GM12878 (cell line): Measurements from ENCODE around the gene TMEM26. TPM values are rescaled to one million over a fixed set of nuclear protein-coding genes. Genes with fewer than 3 reads are reported as not detected.

Experiments
- ATAC-seq: fragments of 200-7000 bp; cut with Tn5 transposase; 3 replicates; pipeline ENCODE4 v1.9.1; 2020; ENCODE audit warnings: mild to moderate bottlenecking, moderate library complexity
- BruUV-seq: library from RNA; stranded (reverse); fragments of 400-500 nt; replicated peaks from 2 replicates; lab custom pipeline; 2021; lab: Mats Ljungman, UMichigan
- CTCF ChIA-PET: fragments of 300-600 bp; sonication (Branson Sonifier 250); formaldehyde crosslinking; extraction: SDS; loops from one replicate; lab custom pipeline; 2021; ENCODE audit warnings: inconsistent platforms; lab: Yijun Ruan, JAX
- POLR2A ChIA-PET: fragments of 350-600 bp; formaldehyde crosslinking; extraction: SDS; loops from one replicate; lab custom pipeline; 2021; ENCODE audit warnings: inconsistent platforms; lab: Charles Lee
- RAD21 ChIA-PET: fragments of 300-600 bp; sonication (Branson Sonifier 250); formaldehyde crosslinking; loops from one replicate; lab custom pipeline; 2023; ENCODE audit warnings: antibody characterized with exemption; ENCODE audit not compliant: unreplicated experiment; lab: Charles Lee
- SMC1A ChIA-PET: fragments of 300-600 bp; sonication (Branson Sonifier 250); formaldehyde crosslinking; loops from one replicate; lab custom pipeline; 2023; ENCODE audit not compliant: unreplicated experiment, uncharacterized antibody; lab: Charles Lee
- DNase-seq: peaks from one replicate; pipeline ENCODE4 v3.0.0-alpha.2; 2011; ENCODE audit warnings: low read depth, low spot score
- FAIRE-seq: peaks from 3 replicates; lab custom pipeline; 2011; peaks lifted over from hg19 to GRCh38; lab: Jason Lieb, UNC
- H2AFZ ChIP-seq: 2 replicates; pipeline ENCODE4 v1.6.0; 2011; ENCODE audit warnings: low read depth, low read length, control low read depth; ENCODE audit not compliant: control insufficient read depth
- H3K27ac ChIP-seq: 2 replicates; pipeline ENCODE4 v1.5.1; 2011; ENCODE audit warnings: control low read depth; ENCODE audit not compliant: control insufficient read depth, insufficient read depth
- H3K27me3 ChIP-seq, 2 experiments: replicated peaks in 1 of 2; 2 replicates each; pipeline versions ENCODE4 v1.6.0 to v1.6.1; 2011; ENCODE audit warnings: low read length in 1 of 2; ENCODE audit not compliant: control insufficient read depth in 2 of 2, insufficient read depth in 2 of 2
- H3K36me3 ChIP-seq, 2 experiments: 2 replicates each; pipeline ENCODE4 v1.5.1; 2011; ENCODE audit warnings: low read length in 1 of 2; ENCODE audit not compliant: control insufficient read depth in 2 of 2, insufficient read depth in 2 of 2
- H3K4me1 ChIP-seq: 2 replicates; pipeline ENCODE4 v1.6.1; 2011; ENCODE audit warnings: mild to moderate bottlenecking, low read length, moderate library complexity, mixed read lengths; ENCODE audit not compliant: control insufficient read depth, insufficient read depth
- H3K4me2 ChIP-seq: 2 replicates; pipeline ENCODE4 v1.6.0; 2011; ENCODE audit warnings: control low read depth; ENCODE audit not compliant: control insufficient read depth, insufficient read depth
- H3K4me3 ChIP-seq: fragments of 200-600 bp; sonication (generic); 2 replicates; pipeline ENCODE4 v1.5.1; 2016
- H3K79me2 ChIP-seq: 2 replicates; pipeline ENCODE4 v1.6.0; 2011; ENCODE audit warnings: low read length; ENCODE audit not compliant: control insufficient read depth, insufficient read depth
- H3K9ac ChIP-seq: 2 replicates; pipeline ENCODE4 v1.8.0; 2011; ENCODE audit warnings: low read length, control low read depth, mixed read lengths; ENCODE audit not compliant: control insufficient read depth, insufficient read depth
- H3K9me3 ChIP-seq: replicated peaks from 3 replicates; pipeline ENCODE4 v1.5.1; 2011; ENCODE audit warnings: mild to moderate bottlenecking, low read length; ENCODE audit not compliant: control insufficient read depth, insufficient read depth
- H4K20me1 ChIP-seq: 2 replicates; pipeline ENCODE4 v1.6.0; 2011; ENCODE audit not compliant: control insufficient read depth, insufficient read depth
- BCL11A ChIP-seq: IDR thresholded peaks from 2 replicates; pipeline ENCODE4 v1.6.1; 2011; ENCODE audit warnings: low read depth, low read length
- CHD4 ChIP-seq: fragments of 200-600 bp; sonication (generic); IDR thresholded peaks from 2 replicates; pipeline ENCODE4 v1.6.1; 2016; ENCODE audit warnings: mild to moderate bottlenecking
- EED ChIP-seq: sonication (generic); IDR thresholded peaks from 2 replicates; pipeline ENCODE4 v1.6.1; 2016; ENCODE audit warnings: antibody characterized with exemption, low read depth
- RUNX3 ChIP-seq: IDR thresholded peaks from 2 replicates; pipeline ENCODE4 v1.6.1; 2012; ENCODE audit warnings: low read length, inconsistent platforms
- SMAD5 ChIP-seq: IDR thresholded peaks from 2 replicates; pipeline ENCODE4 v1.6.1; 2016; ENCODE audit warnings: antibody characterized with exemption, low read depth
- SREBF1 ChIP-seq: IDR thresholded peaks from 2 replicates; pipeline ENCODE4 v1.6.1; 2012; ENCODE audit warnings: mild to moderate bottlenecking, low read length
- SRF ChIP-seq, 2 experiments: IDR thresholded peaks; 2 replicates each; pipeline ENCODE4 v1.6.1; 2011; ENCODE audit warnings: low read depth in 2 of 2, low read length in 2 of 2, mild to moderate bottlenecking in 1 of 2, moderate library complexity in 1 of 2
- TCF12 ChIP-seq: IDR thresholded peaks from 2 replicates; pipeline ENCODE4 v1.6.1; 2011; ENCODE audit warnings: low read depth, mild to moderate bottlenecking, low read length
- ZBED1 ChIP-seq: IDR thresholded peaks from 2 replicates; pipeline ENCODE4 v1.6.1; 2016; ENCODE audit warnings: borderline replicate concordance
- ZNF217 ChIP-seq: fragments of 450-650 bp; IDR thresholded peaks from 2 replicates; pipeline ENCODE4 v1.6.1; 2017; ENCODE audit warnings: antibody characterized with exemption, mild to moderate bottlenecking
- WGBS: methylation state at CpG from one replicate; pipeline ENCODE4 v1.1.6; 2016; ENCODE audit warnings: low lambda C conversion rate; ENCODE audit not compliant: insufficient replicate concordance, insufficient coverage; ENCODE audit errors: missing lambda C conversion rate; 5-methylcytosine and 5-hydroxymethylcytosine counted together
- in situ Hi-C: fragments of 300-500 bp; cut with MboI; formaldehyde crosslinking; loops from 9 replicates; pipeline ENCODE4 v1.14.3; 2018; ENCODE audit warnings: mixed read lengths
- intact Hi-C: fragments of 100-400 bp; cut with micrococcal nuclease; formaldehyde crosslinking; loops from one replicate; pipeline ENCODE4 v1.14.2; 2022; ENCODE audit not compliant: unreplicated experiment
- polyA plus RNA-seq, 11 experiments: library from polyadenylated mRNA; depleted of rRNA in 4 of 11; unstranded in 6 of 11; stranded (reverse) in 5 of 11; fragments of >200 nt; fragmentation: Nextera tagmentation in 4 of 11; fragmentation: Illumina TruSeq in 1 of 11; extraction: Ambion mirVana in 4 of 11; extraction: Trizol in 1 of 11; gene quantifications; 1 replicate in 1 of 11; 2 replicates in 10 of 11; pipeline versions ENCODE4 v1.2.1 to v1.2.3, GENCODE V29; 2011 to 2016; ENCODE audit warnings: inconsistent platforms in 2 of 11, missing spikeins in 2 of 11, low read depth in 1 of 11
- total RNA-seq, 4 experiments: library from RNA; depleted of rRNA in 3 of 4; stranded (reverse); fragments of >200 nt in 3 of 4; fragmentation: Illumina TruSeq in 1 of 4; extraction: Trizol in 1 of 4; gene quantifications; 2 replicates each; pipeline versions ENCODE4 v1.2.1 to v1.2.3, GENCODE V29; 2013 to 2021
- TF ChIP-seq, protein P1 (sequence below): fragments of 150-350 bp; IDR thresholded peaks from 2 replicates; pipeline ENCODE4 v1.6.1; 2016; ENCODE audit warnings: low read depth, low read length
- TF ChIP-seq, protein P2 (sequence below): fragments of 450-650 bp; formaldehyde crosslinking; IDR thresholded peaks from 2 replicates; pipeline ENCODE4 v1.4.0; 2020; ENCODE audit warnings: mild to moderate bottlenecking, moderate library complexity
- TF ChIP-seq, protein P3 (sequence below): fragments of 450-650 bp; IDR thresholded peaks from 2 replicates; pipeline ENCODE4 v1.6.1; 2017; ENCODE audit warnings: mild to moderate bottlenecking

The TMEM26 gene
- total and polyA plus RNA-seq, 10 of the 15 experiments (the other 5 are each of a cell fraction or from before 2014, with no cell fraction given): not detected

DNA sequence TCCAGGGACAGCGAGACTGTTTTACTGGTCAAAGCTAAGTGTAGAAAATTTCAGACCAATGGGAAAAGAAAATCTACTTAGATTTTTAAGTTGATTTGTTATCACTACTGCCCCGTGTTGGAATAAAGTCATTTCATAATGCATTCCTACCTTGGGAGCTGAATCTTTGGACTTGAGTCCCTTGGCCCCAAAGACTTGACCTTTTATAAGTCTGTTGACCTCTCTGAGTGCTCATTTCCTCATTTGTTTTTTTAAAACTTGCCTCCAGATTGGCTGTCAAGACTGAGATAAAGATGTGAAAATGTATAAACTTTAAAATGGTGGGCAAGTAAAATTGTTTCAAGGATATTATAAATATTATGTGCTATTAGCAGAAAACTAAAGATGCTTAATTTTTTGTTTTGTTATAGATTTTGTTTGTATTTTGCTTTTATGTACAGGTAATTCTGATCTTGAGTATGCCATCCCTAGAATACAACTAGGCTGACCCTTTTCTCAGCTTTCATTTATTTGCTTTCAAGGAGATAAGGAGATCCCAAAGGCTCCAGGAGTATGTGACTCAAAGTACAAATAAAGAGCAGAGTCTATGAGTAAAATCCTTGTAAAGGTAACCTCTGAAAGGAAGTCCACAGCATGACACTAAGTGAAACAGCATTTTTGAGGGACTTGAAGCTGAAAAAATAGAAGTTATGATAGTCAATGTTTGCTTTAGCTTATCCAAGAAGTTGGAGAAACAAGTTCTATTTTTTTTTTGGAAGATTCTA, 54.6 kb downstream of the TMEM26 start:
- CTCF ChIA-PET: interaction anchor here (0.6 kb wide), 1 partner anchor 72 kb away, joined by 3 read pairs; no protein-coding TSS in a partner anchor
- Histone ChIP-seq H3K9me3 (no peaks in the 10 kb centered on the region), H2AFZ (no peak overlapping the region), H3K27ac (no peak overlapping the region), H3K4me2 (no peak overlapping the region), H3K9ac (no peak overlapping the region), H3K4me3 (no peak overlapping the region), H3K79me2 (no peaks in the 10 kb centered on the region), H4K20me1 (no peaks in the 10 kb centered on the region), H3K4me1 (no peaks in the 10 kb centered on the region), H3K36me3 (no peaks in the 10 kb centered on the region), H3K27me3 (no peaks in the 10 kb centered on the region)
- FAIRE-seq (no peak), DNase-seq (no peak), ATAC-seq (no peak)
- no TSS peak for BruUV-seq
- in situ Hi-C loops (no loop called here), intact Hi-C loops (loop anchor here (10.0 kb wide), 1 partner anchor 264 kb away; no protein-coding TSS in a partner anchor)
- RAD21 ChIA-PET: no interaction called here
- POLR2A ChIA-PET: no interaction called here
- 23% methylated on average over 2 of the region's 2 CpGs for WGBS
- SMC1A ChIA-PET: interaction anchor here (0.8 to 1.8 kb wide), 3 partner anchors 9 to 604 kb away, joined by 3 to 5 read pairs (median 4); no protein-coding TSS in a partner anchor
- TF ChIP-seq, protein P1, sequence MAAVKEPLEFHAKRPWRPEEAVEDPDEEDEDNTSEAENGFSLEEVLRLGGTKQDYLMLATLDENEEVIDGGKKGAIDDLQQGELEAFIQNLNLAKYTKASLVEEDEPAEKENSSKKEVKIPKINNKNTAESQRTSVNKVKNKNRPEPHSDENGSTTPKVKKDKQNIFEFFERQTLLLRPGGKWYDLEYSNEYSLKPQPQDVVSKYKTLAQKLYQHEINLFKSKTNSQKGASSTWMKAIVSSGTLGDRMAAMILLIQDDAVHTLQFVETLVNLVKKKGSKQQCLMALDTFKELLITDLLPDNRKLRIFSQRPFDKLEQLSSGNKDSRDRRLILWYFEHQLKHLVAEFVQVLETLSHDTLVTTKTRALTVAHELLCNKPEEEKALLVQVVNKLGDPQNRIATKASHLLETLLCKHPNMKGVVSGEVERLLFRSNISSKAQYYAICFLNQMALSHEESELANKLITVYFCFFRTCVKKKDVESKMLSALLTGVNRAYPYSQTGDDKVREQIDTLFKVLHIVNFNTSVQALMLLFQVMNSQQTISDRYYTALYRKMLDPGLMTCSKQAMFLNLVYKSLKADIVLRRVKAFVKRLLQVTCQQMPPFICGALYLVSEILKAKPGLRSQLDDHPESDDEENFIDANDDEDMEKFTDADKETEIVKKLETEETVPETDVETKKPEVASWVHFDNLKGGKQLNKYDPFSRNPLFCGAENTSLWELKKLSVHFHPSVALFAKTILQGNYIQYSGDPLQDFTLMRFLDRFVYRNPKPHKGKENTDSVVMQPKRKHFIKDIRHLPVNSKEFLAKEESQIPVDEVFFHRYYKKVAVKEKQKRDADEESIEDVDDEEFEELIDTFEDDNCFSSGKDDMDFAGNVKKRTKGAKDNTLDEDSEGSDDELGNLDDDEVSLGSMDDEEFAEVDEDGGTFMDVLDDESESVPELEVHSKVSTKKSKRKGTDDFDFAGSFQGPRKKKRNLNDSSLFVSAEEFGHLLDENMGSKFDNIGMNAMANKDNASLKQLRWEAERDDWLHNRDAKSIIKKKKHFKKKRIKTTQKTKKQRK: no peak
- TF ChIP-seq RUNX3: no peak
- TF ChIP-seq, protein P2, sequence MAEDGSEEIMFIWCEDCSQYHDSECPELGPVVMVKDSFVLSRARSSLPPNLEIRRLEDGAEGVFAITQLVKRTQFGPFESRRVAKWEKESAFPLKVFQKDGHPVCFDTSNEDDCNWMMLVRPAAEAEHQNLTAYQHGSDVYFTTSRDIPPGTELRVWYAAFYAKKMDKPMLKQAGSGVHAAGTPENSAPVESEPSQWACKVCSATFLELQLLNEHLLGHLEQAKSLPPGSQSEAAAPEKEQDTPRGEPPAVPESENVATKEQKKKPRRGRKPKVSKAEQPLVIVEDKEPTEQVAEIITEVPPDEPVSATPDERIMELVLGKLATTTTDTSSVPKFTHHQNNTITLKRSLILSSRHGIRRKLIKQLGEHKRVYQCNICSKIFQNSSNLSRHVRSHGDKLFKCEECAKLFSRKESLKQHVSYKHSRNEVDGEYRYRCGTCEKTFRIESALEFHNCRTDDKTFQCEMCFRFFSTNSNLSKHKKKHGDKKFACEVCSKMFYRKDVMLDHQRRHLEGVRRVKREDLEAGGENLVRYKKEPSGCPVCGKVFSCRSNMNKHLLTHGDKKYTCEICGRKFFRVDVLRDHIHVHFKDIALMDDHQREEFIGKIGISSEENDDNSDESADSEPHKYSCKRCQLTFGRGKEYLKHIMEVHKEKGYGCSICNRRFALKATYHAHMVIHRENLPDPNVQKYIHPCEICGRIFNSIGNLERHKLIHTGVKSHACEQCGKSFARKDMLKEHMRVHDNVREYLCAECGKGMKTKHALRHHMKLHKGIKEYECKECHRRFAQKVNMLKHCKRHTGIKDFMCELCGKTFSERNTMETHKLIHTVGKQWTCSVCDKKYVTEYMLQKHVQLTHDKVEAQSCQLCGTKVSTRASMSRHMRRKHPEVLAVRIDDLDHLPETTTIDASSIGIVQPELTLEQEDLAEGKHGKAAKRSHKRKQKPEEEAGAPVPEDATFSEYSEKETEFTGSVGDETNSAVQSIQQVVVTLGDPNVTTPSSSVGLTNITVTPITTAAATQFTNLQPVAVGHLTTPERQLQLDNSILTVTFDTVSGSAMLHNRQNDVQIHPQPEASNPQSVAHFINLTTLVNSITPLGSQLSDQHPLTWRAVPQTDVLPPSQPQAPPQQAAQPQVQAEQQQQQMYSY (CRISPR knock-in tag): no peak
- no peak for TF ChIP-seq ZNF217
- TF ChIP-seq ZBED1: no peak
- no peak for TF ChIP-seq EED
- no peak for TF ChIP-seq CHD4
- TF ChIP-seq, protein P3, sequence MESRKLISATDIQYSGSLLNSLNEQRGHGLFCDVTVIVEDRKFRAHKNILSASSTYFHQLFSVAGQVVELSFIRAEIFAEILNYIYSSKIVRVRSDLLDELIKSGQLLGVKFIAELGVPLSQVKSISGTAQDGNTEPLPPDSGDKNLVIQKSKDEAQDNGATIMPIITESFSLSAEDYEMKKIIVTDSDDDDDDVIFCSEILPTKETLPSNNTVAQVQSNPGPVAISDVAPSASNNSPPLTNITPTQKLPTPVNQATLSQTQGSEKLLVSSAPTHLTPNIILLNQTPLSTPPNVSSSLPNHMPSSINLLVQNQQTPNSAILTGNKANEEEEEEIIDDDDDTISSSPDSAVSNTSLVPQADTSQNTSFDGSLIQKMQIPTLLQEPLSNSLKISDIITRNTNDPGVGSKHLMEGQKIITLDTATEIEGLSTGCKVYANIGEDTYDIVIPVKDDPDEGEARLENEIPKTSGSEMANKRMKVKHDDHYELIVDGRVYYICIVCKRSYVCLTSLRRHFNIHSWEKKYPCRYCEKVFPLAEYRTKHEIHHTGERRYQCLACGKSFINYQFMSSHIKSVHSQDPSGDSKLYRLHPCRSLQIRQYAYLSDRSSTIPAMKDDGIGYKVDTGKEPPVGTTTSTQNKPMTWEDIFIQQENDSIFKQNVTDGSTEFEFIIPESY: no peak
- TF ChIP-seq SRF (IDR thresholded peaks at IDR 0.05; ENCODE audit: low read depth in 2 of 2, low read length in 2 of 2): no peak
- TF ChIP-seq SREBF1: no peak
- no peak for TF ChIP-seq BCL11A
- TF ChIP-seq SMAD5: no peak
- no peak for TF ChIP-seq TCF12
